DLD1 (cell line): ENCODE measurements around the gene SUCLA2.
"Not testable (repeated sequence)": the region's sequence is repeated elsewhere in the genome, so short reads cannot be mapped to it uniquely, and the experiment has no call there.

Experiments
- in situ Hi-C: cut with HindIII; loops from 2 replicates; pipeline ENCODE4 v1.10.0; 2017; ENCODE audit warnings: low sequenced_read_pairs

SUCLA2 gene

DNA sequence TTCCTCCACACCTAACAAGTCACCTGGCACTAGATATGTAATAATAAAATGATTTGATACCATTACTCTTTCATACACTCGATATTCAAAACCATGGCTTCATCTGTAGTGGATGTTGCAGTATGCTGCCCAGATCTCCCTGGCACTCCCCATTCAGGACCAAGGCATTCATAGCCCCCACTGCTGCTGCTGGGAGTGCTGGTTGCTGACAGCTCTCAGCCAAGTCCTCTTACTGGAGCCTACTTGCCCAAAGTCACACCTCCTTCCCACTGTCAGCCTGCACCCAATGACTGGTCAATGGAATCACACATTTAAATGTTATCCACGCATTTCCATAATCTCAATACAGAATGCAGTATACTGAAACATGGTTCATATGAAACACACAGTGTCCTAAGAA is 3.7 kb downstream of the SUCLA2 start:
- in situ Hi-C loops, result no loop called here

DNA sequence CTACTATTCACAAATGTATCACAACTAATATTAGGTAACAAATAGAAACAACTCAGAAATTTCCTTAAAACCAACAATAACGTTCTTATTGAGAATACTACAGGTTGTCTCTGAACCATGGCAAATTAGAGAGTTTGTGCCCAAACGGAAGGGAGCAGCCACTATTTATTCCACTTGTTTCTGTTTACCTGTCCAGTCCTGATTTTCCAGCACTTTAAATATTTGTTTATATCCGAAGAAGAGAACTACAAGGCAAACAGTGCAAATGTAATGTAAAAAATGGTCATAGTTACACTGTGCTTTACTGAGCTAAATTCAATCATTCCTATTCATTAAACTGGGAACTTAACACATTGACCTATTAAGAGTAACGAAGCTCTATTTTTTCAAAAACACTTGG is 9.2 kb downstream of the SUCLA2 start:
- in situ Hi-C loops, result no loop called here

DNA sequence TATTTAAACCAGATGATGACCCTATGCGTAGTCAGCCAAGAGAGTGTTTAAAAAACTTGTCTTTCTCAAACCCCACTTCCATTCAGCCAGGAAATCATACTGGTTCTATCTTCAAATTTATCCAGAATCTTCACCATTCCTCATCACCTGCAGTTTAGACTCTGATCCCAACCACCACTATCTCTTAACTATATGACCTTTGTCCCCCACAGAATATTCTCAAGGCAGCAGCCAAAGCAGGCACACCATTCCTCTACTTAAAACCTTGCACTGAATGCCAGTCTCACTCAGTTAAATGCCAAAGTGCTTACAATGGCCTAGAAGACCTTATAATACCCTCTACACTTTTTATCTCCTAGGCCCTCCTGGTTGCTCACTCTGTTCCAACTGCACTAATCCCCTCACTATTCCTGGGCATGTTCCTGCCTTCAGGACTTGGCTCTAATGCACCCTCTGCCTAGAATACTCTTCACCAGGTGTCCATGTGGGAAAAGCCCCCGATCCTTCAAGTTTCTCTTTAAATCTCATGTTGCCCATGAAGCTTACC is 10.1 kb downstream of the SUCLA2 start:
- in situ Hi-C loops, result no loop called here

DNA sequence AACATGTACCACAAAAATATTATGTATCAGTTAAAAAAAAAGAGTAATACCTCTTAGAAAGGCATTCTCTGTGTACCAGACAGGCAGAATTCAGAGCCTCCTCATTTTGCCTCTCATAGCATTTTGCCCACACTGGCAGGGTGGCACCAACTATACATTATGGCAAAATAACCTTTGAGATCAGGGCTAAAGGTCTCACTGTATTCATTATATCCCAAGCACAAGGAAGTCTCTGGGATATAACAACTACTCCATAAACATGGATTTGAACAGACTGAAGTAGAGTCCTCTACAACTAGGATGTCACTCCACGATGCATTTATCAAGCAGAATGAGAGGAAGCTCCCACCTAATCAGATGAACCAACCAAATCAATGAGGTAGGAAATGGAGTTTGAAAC is 10.6 kb downstream of the SUCLA2 start:
- in situ Hi-C loops, result no loop called here

DNA sequence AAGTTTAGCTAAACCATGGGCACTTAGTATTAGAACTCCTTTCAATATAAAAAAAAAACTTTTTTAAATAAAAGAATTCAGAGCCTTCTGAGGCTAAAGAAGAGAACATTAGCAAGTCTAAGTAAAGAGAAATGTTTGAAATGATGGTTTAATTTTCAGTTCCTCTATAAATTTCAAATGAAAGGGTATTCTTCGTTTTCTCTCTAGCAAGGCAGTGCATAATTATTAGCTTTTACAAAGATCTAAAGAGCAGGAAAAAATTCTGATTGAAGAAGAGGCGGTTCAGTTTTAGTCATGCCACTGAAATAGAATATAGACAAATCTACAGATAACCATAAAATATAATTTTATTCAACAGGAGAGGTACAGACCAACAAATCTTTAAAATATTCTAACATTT is 18.0 kb downstream of the SUCLA2 start:
- in situ Hi-C loops, result no loop called here

DNA sequence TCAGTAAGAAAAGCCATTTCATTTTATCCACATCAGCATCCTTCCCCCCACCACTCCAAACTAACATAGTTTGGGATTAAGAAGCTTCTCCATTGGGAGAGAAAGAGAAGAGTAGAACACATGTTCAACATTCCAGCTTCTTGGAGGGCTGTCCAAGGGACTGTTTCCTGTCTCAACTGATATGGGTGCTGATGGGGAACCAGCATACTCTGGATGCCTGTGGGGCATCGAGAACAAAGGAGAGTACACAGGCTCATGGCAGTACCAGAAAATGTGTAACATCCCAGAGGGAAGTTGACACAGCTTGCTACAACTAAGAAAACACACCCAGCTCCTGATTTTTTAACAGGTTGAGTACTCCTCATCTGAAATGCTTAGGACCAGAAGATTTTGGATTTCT is 24.7 kb downstream of the SUCLA2 start:
- in situ Hi-C loops, result no loop called here

DNA sequence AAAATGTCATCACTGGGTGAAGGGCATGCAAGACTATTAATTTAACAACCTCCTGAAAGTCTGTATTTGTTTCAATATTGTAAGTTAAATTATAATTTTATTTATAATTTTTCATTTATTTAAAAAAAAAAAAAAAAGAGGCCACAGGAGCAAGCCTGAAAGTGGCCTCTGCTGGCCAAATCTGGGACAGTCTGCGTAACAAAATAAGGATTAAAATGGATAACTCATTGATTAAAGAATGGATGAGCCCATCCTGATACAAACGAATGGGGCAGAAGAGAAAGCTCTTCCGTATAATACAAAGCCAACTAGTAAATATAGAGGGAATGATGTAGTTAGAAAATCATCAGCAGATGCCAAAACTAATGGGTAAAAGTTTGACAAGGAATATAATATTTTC is 36.2 kb downstream of the SUCLA2 start:
- in situ Hi-C loops, result no loop called here

DNA sequence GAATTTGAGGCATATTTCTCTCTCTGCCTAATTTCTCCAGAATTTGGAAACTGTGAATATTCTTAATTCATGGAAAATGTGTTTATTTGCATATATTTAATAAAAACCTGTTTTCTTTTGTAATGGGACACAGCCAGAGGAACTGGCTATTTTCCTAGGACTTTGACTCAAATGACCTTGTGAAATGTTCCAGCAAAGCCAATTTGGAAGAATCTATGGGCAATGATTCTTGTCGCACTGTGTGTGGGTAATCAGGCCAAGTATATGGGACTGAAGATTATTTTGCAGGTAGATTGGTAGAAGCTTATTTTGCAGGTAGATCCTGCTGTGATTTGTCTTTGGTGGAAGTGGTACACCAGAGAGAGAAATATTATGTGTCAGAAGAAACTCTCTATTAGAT is 38.8 kb downstream of the SUCLA2 start:
- in situ Hi-C loops, result no loop called here

DNA sequence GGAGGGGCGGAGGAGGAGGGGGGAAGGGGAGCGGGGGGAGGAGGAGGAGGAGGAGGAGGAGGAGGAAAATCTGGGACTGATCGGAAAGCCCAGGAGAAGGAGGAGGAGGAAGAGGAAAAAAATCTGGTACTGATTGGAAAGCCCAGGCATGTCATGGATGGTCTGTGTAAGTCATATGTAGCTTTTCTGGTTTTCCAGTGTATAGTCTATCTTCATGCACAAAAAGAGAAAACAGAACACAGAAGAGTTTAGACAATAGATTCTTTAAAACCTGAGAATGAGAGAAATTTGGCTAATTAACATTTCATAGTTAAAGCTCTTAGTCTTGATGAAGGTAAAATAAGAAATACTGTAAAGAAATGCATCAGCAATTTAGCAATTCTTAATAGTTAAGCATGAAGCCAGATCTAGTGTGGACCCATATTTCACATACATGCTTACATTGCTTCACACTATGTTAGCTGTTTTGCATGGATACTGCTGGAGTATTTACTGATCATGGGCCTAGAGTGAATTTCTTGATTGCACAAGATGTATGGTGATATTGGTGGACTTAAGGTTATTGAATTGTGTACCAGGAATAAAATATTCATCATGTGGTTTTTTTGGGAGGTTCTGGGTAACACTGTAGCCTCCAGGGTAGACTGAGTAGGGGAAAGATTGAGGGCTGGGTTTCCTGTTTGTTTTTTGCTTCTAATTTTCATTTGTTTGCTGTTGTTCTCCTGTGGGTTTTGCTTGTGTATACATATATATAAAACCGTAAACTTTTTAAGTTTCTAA is 41.4 kb downstream of the SUCLA2 start:
- in situ Hi-C loops, result no loop called here

DNA sequence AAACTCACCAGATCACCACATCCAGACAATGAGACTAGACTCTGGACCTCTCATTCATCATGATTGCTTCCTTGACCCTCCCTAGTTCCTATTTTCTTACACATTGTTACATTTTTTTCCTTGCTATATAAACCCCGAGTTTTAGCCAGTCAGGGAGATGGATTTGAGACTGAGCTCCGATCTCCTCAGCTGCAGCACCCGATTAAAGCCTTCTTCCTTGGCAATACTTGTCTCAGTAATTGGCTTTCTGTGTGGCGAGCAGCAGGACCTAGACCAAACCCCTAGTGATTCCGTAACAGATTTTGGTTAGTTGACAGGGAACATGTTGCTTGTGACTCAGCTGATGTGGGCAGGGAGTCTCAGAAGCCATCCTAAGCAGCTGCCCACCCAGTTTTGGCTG is 44.0 kb downstream of the SUCLA2 start:
- in situ Hi-C loops, result no loop called here

DNA sequence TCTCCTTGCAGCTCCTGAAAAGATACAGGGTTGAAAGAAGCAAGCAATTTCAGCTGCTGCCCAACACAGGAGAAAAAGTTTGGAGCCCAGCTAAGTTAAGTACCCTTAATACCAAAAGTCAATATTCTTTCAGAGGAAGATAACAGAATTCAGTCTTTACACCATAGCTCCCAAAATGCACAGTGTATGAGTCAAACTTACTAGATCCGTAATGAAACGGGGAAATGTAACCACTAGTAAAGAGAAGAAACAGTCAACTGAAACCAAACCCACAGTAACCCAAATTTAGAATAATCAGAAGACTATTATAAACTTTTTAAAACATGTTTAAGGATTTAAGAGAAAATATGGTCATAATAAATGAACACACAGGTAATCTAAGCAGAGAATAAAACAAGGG is 45.2 kb downstream of the SUCLA2 start:
- in situ Hi-C loops, result no loop called here

DNA sequence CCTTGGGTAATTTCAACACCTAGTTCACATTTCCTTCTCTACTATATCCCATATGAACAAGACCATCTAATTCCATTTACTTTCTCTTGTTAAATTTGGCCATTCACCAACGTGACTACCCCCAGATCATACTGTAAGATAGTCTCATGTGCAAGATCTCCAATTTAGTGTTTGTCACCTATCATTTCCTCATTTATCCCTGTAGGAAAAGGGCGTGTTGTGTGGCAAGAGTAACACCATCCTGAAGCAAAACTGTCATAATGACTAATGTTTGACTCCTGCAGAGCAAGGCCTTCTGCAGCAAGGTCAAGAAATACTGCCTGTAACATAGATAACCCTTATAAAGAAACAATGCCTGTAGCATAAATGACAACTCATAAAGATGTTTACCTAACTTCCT is 51.3 kb downstream of the SUCLA2 start:
- in situ Hi-C loops, result no loop called here

DNA sequence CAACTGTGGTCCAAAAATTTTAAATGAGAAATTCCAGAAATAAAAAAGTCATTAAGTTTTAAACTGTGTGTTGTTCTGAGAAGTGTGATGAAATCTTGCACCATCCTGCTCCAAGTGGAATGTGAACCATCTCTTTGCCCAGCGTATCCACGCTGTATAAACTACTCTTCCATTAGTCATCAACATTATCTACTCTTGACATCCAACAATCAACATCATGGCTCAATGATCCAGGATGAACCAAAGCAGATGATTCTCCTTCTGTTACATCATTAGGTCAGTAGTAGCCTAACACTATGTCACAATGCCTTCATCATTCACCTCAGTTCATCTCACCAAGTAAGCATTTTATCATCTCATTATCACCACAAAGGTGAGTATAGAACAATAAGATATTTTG is 55.3 kb downstream of the SUCLA2 start:
- in situ Hi-C loops, result no loop called here

DNA sequence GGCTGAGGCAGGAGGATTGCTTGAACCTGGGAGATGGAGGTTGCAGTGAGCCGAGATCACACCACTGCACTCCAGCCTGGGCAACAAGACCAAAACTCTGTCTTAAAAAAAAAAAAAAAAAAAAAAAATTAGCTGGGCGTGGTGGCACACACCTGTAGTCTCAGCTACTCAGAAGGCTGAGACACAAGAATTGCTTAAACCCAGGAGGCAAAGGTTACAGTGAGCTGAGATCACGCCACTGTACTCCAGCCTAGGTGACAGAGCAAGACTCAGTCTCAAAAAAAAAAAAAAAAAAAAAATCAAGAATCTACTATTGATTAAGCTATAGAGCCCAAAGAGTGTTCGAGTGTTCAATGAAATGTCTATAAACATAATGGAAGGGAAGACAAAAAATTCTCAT is 55.9 kb downstream of the SUCLA2 start:
- in situ Hi-C loops, result not testable (repeated sequence)

DNA sequence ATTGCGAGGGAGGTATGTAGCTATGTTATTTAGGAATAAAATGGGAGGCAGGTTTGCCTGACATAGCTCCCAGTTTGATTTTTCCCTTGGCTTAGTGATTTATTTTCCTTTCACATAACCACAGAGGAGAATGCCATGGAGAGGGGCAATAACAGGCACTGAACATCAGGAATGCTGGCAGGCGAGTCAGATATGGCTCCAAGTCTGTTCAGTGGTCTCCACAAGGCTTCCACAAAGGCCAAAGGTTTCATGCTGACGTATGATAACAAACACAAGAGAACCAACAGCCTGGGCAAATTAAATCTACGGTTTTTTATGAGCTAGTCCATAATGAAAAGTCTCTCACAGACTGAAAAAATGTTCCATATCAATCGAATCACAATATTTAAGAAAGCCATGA is 66.7 kb downstream of the SUCLA2 start:
- in situ Hi-C loops, result no loop called here

DNA sequence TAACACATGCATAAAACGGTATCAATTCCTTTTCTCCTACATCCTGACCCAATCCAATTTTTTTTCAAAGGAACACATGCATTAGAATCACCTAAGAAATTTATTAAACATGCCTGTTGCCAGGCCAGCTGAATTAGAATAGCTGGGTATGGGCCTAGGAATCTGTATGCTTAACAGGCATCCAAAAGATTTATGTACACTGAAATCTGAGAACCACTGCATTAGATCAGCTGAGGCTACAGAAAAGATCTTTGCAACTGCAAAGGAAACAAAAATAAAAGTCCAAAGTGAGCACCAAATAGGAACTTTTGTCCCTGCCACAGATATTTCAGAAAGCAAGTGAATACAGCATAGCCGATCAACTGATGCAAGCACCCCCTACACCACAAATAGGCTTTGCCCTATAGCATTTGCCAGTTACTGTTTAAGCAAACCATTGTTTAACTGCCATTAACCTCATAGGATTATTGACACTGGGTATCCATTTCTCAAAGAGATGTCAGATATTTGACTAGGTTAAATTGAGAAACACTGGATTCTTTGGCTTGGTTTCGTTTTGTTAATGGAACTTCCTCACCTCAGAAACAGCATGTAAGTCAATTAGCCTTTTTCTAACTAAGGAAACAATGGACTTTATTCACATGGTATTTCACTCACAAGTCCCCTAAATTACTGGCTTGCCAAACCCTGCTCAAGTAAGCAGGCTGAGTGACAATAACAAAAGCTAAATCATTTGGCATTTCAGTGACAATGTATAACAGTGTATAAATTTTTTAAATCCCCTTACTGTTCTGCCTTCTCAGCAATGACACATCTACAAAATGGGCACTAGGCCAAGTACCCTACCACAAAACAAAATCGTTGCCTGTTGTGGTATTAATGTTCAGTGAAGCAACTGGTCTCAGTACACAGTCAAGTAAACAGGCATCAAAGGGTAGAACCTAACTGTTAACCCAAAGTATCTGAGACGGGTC is 67.8 kb downstream of the SUCLA2 start:
- in situ Hi-C loops, result no loop called here

DNA sequence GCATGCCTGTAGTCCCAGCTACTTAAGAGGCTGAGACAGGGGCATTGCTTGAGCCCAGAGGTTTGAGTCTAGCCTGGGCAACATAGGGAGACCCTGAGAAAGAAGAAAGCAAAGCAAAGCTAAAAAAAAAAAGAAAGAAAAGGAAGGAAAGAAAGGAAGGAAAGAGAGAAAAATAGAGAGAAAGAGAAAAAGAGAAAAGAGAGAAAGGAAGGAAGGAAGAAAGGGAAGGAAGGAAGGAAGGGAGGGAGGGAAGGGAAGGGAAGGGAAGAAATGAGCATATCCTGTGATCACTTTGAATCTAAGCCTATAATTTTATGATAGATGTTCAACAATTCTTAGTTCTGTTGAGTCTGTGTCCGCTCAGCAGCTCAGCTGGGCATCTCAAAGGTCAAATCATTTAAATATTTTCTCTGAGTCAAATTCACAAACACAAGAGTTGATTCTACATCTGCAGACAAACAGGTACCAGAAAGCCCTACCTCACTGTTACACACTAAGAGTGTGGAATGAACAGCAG is 70.4 kb downstream of the SUCLA2 start:
- in situ Hi-C loops, result no loop called here

DNA sequence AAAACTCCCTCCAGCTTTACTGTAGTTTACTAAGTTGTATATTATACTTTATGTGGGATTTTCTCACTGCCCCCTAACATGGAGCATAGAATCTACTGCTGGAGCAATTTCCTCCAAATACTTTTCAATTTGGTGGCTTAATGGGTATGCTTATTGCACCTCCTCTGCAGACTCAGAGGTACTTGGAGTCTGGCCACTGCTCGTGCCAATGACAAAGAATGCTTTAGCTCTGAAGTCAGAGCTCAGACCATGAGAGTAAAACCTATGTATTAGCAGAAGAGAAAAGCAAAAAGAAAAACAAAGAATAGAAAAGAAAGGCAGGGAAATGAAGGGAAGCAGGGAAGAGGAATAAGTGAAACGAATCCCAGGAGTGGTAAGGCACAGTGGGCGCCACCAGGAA is 71.9 kb downstream of the SUCLA2 start:
- in situ Hi-C loops, result no loop called here

DNA sequence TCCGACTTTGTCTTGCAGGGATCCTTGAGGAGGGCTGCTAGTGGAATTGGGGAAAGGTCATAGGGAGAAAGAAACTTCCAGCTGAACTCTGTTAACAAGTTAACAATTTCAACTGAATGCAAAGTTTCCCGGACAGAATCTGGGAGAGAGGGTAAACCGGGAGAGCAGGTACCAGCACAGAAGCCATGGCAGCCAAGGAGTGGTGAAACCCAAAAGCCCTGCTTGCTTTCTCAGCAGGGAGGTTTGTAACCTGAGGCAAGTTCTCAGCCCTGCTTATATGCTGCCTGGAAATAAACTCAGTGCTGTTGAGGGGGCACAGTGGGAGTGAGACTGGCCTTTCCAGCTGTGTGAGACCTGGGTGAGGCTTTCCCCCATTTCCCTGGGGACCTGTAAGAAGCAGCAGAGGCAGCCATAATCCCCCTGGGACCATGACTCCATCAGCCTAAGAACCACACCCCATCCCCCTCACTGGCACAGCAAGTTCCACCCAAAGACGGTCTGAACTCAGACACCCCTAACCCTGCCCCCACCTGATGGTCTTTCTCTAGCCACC is 84.0 kb downstream of the SUCLA2 start:
- in situ Hi-C loops, result no loop called here

DNA sequence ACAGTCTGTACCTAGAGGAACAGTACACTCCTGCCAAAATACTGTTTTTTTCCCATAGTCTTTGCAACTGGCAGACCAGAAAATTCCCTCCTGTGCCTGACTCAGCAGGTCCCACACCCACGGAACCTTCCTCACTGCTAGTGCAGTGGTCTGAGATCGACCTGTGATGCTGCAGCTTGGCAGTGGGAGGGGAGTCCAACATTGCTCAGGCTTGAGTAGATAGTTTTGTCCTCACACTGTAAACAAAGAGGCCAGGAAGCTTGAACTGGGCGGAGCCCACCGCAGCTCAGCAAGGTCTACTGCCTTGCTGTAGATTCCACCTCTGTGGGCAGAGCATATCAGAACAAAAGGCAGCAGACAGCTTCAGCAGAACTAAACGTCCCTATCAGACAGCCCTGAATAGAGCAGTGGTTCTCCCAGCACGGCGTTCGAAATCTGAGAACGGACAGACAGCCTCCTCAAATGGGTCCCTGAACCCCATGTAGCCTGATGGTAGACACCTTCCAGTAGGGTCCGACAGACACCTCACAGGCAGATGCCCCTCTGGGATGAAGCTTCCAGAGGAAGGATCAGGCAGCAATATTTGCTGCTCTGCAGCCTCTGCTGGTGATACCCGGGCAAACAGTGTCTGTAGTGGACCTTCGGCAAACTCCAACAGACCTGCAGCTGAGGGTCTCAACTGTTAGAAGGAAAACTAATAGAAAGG is 92.7 kb downstream of the SUCLA2 start:
- in situ Hi-C loops, result no loop called here

DNA sequence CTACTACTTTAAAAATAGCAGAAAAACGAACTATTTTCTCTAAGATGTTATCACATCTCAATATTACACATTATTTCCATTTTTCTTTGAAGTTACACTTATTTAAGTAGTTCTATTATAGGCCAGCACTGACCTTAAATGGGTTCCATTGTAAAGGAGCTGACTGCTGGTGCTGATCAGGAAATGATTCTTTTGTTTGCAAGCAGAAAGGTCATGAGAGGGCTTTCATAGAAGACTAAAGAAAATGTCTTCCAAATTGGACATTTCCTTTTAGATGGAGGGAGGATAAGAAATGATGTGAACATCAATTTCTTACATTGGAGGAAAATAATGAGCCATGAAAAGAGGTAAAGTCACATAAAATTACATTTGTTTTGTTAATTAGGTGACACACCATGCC is 96.2 kb downstream of the SUCLA2 start:
- in situ Hi-C loops, result no loop called here
